H9 (cell line): Measurements from ENCODE around the gene CCDC138. TPM values are rescaled to one million over a fixed set of nuclear protein-coding genes. Genes with fewer than 3 reads are reported as not detected.

Experiments
- DNase-seq: peaks from one replicate; pipeline ENCODE4 v3.0.0-alpha.2; 2017
- H2AFZ ChIP-seq: one replicate; pipeline ENCODE4 v1.6.1; 2013; ENCODE audit warnings: mild to moderate bottlenecking, low read length, control low read depth, moderate library complexity
- H2AK5ac ChIP-seq: 2 replicates; pipeline ENCODE4 v1.6.1; 2013; ENCODE audit warnings: low read length, control low read depth, mixed read lengths; ENCODE audit not compliant: insufficient read length
- H2BK120ac ChIP-seq: one replicate; pipeline ENCODE4 v1.6.1; 2013; ENCODE audit warnings: low read depth, mild to moderate bottlenecking, low read length, control low read depth, inconsistent platforms; ENCODE audit not compliant: poor library complexity, severe bottlenecking
- H2BK12ac ChIP-seq: 2 replicates; pipeline ENCODE4 v1.6.1; 2013; ENCODE audit warnings: low read length, control low read depth, mixed read lengths, low read depth; ENCODE audit not compliant: insufficient read length
- H2BK15ac ChIP-seq: 2 replicates; pipeline ENCODE4 v1.6.1; 2013; ENCODE audit warnings: low read depth, low read length, control low read depth
- H2BK20ac ChIP-seq: one replicate; pipeline ENCODE4 v1.6.1; 2013; ENCODE audit warnings: low read depth, mild to moderate bottlenecking, low read length, control low read depth, inconsistent platforms; ENCODE audit not compliant: poor library complexity, severe bottlenecking
- H2BK5ac ChIP-seq: 2 replicates; pipeline ENCODE4 v1.6.1; 2013; ENCODE audit warnings: low read length, control low read depth, mixed read lengths; ENCODE audit not compliant: insufficient read length
- H3K14ac ChIP-seq: 2 replicates; pipeline ENCODE4 v1.6.1; 2013; ENCODE audit warnings: low read length, control low read depth; ENCODE audit not compliant: insufficient read depth
- H3K18ac ChIP-seq: 2 replicates; pipeline ENCODE4 v1.6.1; 2013; ENCODE audit warnings: low read depth, mild to moderate bottlenecking, mixed read lengths, low read length, control low read depth; ENCODE audit not compliant: insufficient read length
- H3K23ac ChIP-seq: 2 replicates; pipeline ENCODE4 v1.6.1; 2013; ENCODE audit warnings: low read length, control low read depth, mixed read lengths, low read depth; ENCODE audit not compliant: insufficient read length
- H3K23me2 ChIP-seq: 2 replicates; pipeline ENCODE4 v1.6.1; 2013; ENCODE audit warnings: low read depth, mild to moderate bottlenecking, mixed read lengths, low read length, control low read depth; ENCODE audit not compliant: insufficient read length, poor library complexity, severe bottlenecking
- H3K27ac ChIP-seq: 2 replicates; pipeline ENCODE4 v1.5.1; 2013; ENCODE audit warnings: low read length, control low read depth, mixed read lengths, low read depth; ENCODE audit not compliant: insufficient read length
- H3K27me3 ChIP-seq: 2 replicates; pipeline ENCODE4 v1.6.1; 2013; ENCODE audit warnings: low read length, control low read depth, inconsistent platforms; ENCODE audit not compliant: insufficient read depth
- H3K4ac ChIP-seq: 2 replicates; pipeline ENCODE4 v1.6.1; 2013; ENCODE audit warnings: low read depth, mild to moderate bottlenecking, control low read depth, inconsistent platforms, low read length, moderate library complexity
- H3K4me1 ChIP-seq: 2 replicates; pipeline ENCODE4 v1.6.1; 2013; ENCODE audit warnings: low read length, control low read depth, inconsistent platforms; ENCODE audit not compliant: insufficient read depth
- H3K4me2 ChIP-seq: 2 replicates; pipeline ENCODE4 v1.6.1; 2013; ENCODE audit warnings: low read length, control low read depth, mixed read lengths; ENCODE audit not compliant: insufficient read length, insufficient read depth
- H3K56ac ChIP-seq: 2 replicates; pipeline ENCODE4 v1.6.1; 2013; ENCODE audit warnings: low read depth, mild to moderate bottlenecking, mixed read lengths, low read length, control low read depth; ENCODE audit not compliant: insufficient read length
- H3K79me1 ChIP-seq: 2 replicates; pipeline ENCODE4 v1.6.1; 2013; ENCODE audit warnings: low read depth, mild to moderate bottlenecking, moderate library complexity, low read length, control low read depth, inconsistent platforms; ENCODE audit not compliant: insufficient read depth, poor library complexity, severe bottlenecking
- H3K79me2 ChIP-seq: 2 replicates; pipeline ENCODE4 v1.6.1; 2013; ENCODE audit warnings: low read length, control low read depth, inconsistent platforms; ENCODE audit not compliant: insufficient read depth
- H3K9ac ChIP-seq: 2 replicates; pipeline ENCODE4 v1.6.1; 2013; ENCODE audit warnings: low read length, control low read depth, mixed read lengths; ENCODE audit not compliant: insufficient read length; ENCODE audit errors: extremely low read depth
- H3K9me3 ChIP-seq: one replicate; pipeline ENCODE4 v1.6.1; 2013; ENCODE audit warnings: low read depth, low read length, inconsistent platforms; ENCODE audit not compliant: control insufficient read depth
- H3T11ph ChIP-seq: one replicate; pipeline ENCODE4 v1.6.1; 2013; ENCODE audit warnings: mild to moderate bottlenecking, low read length, control low read depth, inconsistent platforms
- H4K20me1 ChIP-seq: one replicate; pipeline ENCODE4 v1.6.1; 2013; ENCODE audit not compliant: control insufficient read depth, insufficient read length, insufficient read depth
- H4K5ac ChIP-seq: 2 replicates; pipeline ENCODE4 v1.6.1; 2013; ENCODE audit warnings: low read depth, mild to moderate bottlenecking, mixed read lengths, low read length, control low read depth; ENCODE audit not compliant: insufficient read length
- H4K8ac ChIP-seq: replicated peaks from 2 replicates; pipeline ENCODE4 v1.6.1; 2013; ENCODE audit warnings: low read length, control low read depth, mixed read lengths, low read depth; ENCODE audit not compliant: insufficient read length
- H4K91ac ChIP-seq: 2 replicates; pipeline ENCODE4 v1.6.1; 2013; ENCODE audit warnings: low read depth, mild to moderate bottlenecking, moderate library complexity, mixed read lengths, low read length, control low read depth; ENCODE audit not compliant: insufficient read length
- H3K27ac Mint-ChIP-seq, 3 experiments: 2 replicates in 2 of 3; 3 replicates in 1 of 3; pipeline ENCODE4 v1.8.0; 2020 to 2021; ENCODE audit warnings: mixed read lengths in 3 of 3, mild to moderate bottlenecking in 1 of 3, moderate library complexity in 1 of 3
- H3K27me3 Mint-ChIP-seq: 2 replicates; pipeline ENCODE4 v1.8.0; 2021; ENCODE audit warnings: low read depth, mild to moderate bottlenecking, moderate library complexity, mixed read lengths
- H3K36me3 Mint-ChIP-seq, 3 experiments: 2 replicates in 2 of 3; 3 replicates in 1 of 3; pipeline ENCODE4 v1.8.0; 2020 to 2021; ENCODE audit warnings: low read depth in 3 of 3, mixed read lengths in 3 of 3; ENCODE audit not compliant: insufficient read depth in 1 of 3
- H3K4me1 Mint-ChIP-seq, 2 experiments: 2 replicates each; pipeline ENCODE4 v1.8.0; 2020; ENCODE audit warnings: mixed read lengths in 2 of 2
- H3K4me3 Mint-ChIP-seq, 2 experiments: 2 replicates in 1 of 2; 3 replicates in 1 of 2; pipeline ENCODE4 v1.8.0; 2020 to 2021; ENCODE audit warnings: mild to moderate bottlenecking in 2 of 2, mixed read lengths in 2 of 2, moderate library complexity in 1 of 2
- H3K9me3 Mint-ChIP-seq, 2 experiments: 2 replicates in 1 of 2; 3 replicates in 1 of 2; pipeline ENCODE4 v1.8.0; 2020; ENCODE audit warnings: mild to moderate bottlenecking in 2 of 2, mixed read lengths in 2 of 2, moderate library complexity in 1 of 2
- WGBS: extraction: QIAGEN DNeasy Blood & Tissue Kit; methylation state at CpG from one replicate; pipeline ENCODE4 v1.1.7; 2013; ENCODE audit warnings: missing lambda C conversion rate, low lambda C conversion rate, mixed read lengths; ENCODE audit not compliant: insufficient read length; ENCODE audit errors: extremely low coverage; 5-methylcytosine and 5-hydroxymethylcytosine counted together
- total RNA-seq: library from RNA; stranded (reverse); gene quantifications from 2 replicates; pipeline ENCODE4 v1.2.1, GENCODE V29; 2021
- TF ChIP-seq, protein P1 (sequence below): fragments of 200-600 bp; sonication (generic); conservative IDR thresholded peaks from 3 replicates; pipeline ENCODE4 v1.8.0; 2021; ENCODE audit warnings: antibody characterized with exemption, mild to moderate bottlenecking

CCDC138 gene
- total RNA-seq, 1 experiment from 2014 or later, result 32.7 TPM

- H3K4me2 ChIP-seq, result no peak overlapping the region
- H4K20me1 ChIP-seq, result no peaks in the 10 kb centered on the region
- no peak overlapping the region for H2BK120ac ChIP-seq
- H2AFZ ChIP-seq, result no peak overlapping the region
- no peak overlapping the region for H3K18ac ChIP-seq
- no peak overlapping the region for H3K9ac ChIP-seq
- no peak overlapping the region for H2BK5ac ChIP-seq
- TF ChIP-seq, protein P1, sequence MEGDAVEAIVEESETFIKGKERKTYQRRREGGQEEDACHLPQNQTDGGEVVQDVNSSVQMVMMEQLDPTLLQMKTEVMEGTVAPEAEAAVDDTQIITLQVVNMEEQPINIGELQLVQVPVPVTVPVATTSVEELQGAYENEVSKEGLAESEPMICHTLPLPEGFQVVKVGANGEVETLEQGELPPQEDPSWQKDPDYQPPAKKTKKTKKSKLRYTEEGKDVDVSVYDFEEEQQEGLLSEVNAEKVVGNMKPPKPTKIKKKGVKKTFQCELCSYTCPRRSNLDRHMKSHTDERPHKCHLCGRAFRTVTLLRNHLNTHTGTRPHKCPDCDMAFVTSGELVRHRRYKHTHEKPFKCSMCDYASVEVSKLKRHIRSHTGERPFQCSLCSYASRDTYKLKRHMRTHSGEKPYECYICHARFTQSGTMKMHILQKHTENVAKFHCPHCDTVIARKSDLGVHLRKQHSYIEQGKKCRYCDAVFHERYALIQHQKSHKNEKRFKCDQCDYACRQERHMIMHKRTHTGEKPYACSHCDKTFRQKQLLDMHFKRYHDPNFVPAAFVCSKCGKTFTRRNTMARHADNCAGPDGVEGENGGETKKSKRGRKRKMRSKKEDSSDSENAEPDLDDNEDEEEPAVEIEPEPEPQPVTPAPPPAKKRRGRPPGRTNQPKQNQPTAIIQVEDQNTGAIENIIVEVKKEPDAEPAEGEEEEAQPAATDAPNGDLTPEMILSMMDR, result no peak
- no peak overlapping the region for H3T11ph ChIP-seq
- no peaks in the 10 kb centered on the region for H3K27me3 ChIP-seq
- peaks cover 7 to 12% of the 10 kb centered on the region in 2 experiments; a peak in 3 of 4 replicates for H3K4me1 Mint-ChIP-seq
- H3K79me1 ChIP-seq, result no peaks in the 10 kb centered on the region
- H2AK5ac ChIP-seq, result no peak overlapping the region
- no peak overlapping the region for H4K5ac ChIP-seq
- no peak overlapping the region for H3K14ac ChIP-seq
- no peaks in the 10 kb centered on the region for H3K79me2 ChIP-seq
- H3K4ac ChIP-seq, result no peak overlapping the region
- no peak overlapping the region for H4K91ac ChIP-seq
- no peak overlapping the region; a peak in 1 of 5 replicates for H3K4me3 Mint-ChIP-seq
- H3K23me2 ChIP-seq, result no peaks in the 10 kb centered on the region
- no peak overlapping the region for H2BK12ac ChIP-seq
- H3K27ac Mint-ChIP-seq, result no peak overlapping the region; a peak in 1 of 7 replicates
- H3K36me3 Mint-ChIP-seq, result no peaks in the 10 kb centered on the region
- H2BK15ac ChIP-seq, result no peak overlapping the region
- H3K9me3 ChIP-seq, result no peaks in the 10 kb centered on the region
- DNase-seq, result no peak
- H3K27ac ChIP-seq, result no peak overlapping the region
- H3K23ac ChIP-seq, result no peak overlapping the region
- H3K9me3 Mint-ChIP-seq, result no peaks in the 10 kb centered on the region
- no peak overlapping the region for H2BK20ac ChIP-seq
- H3K27me3 Mint-ChIP-seq, result peaks cover 2% of the 10 kb centered on the region
- H4K8ac ChIP-seq, result no peak overlapping the region
- no peaks in the 10 kb centered on the region for H3K4me1 ChIP-seq
- WGBS, result no CpG with 5 or more reads among the region's 8 CpGs
- H3K56ac ChIP-seq, result no peak overlapping the region
Measured at GRCh38 chr2:108925735-108926134, 139.2 kb downstream of the CCDC138 start.

Other genes with a start within 250 kb of the CCDC138 start
- 87.2 and 91.4 TPM in 2 replicates for gene RANBP2, start 67.3 kb upstream of the CCDC138 start, total RNA-seq
- gene EDAR, start 202.4 kb downstream of the CCDC138 start, total RNA-seq, result not detected in 2 replicates